ENCODE measurements around the gene TRAF1. TPM values are rescaled to one million over a fixed set of nuclear protein-coding genes. Genes with fewer than 3 reads are reported as not detected.
A peak's percentile ranks its signal among the peaks of the same experiment; 100 is the strongest.

TRAF1 gene
- total RNA-seq, 2 donors from 2014 or later, result 3.6 to 8.2 TPM

DNA sequence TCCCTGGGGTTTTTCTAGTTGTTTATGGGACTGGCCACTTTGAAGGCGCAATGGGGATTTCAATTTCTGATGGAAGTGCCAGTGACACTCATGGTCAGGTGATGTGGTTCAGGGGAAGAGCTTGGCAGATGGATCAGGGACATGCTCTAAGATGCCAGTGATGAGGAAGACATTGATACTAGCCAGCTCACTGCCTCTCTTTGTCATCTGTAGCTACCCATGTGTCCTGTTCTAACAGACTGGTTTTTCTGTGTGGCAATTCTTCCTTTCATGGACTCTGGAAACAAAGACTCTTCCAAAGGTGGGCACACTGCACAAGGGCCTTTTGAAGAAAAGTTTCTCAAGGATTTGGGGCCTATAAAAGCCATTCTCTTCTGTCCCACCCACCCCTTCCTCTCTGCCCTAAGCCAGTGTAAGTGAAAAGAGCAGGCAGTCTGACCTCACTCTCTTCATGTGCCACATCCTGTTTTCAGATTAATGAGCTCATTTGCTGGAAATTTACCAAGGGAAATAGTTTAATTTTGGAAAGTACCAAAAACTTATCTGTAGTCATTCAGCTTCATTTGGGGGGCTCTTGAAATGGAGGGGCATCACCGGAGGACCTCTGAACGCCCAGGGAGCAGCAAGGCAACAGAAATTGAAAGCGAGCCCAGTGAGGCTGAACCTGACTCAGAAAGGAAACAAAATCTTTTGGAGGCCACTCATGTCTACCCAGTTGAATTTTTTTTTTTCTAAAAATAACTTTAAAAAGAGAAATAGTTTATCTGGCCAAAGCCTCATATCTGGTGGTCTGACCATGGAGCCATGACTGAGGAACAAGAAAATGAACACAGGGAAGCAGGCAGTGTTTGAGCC, 4.9 kb upstream of the TRAF1 start:
- Mint-ChIP-seq H3K4me3 (no peak overlapping the region), H3K9me3 (no peaks in the 10 kb centered on the region), H3K4me1 (peaks cover 6% of the 10 kb centered on the region), H3K27ac (no peak overlapping the region), H3K27me3 (ENCODE audit: insufficient read depth) (peaks cover 26% of the 10 kb centered on the region), H3K36me3 (ENCODE audit: low read depth) (no peaks in the 10 kb centered on the region)
- H3K27me3 ChIP-seq (ENCODE audit: control insufficient read depth, insufficient read depth, low read length, poor library complexity, severe bottlenecking), result peaks cover 12% of the 10 kb centered on the region
- DNase-seq, result peak; percentile 26
- WGBS, 2 experiments (ENCODE audit: insufficient coverage in 1 of 2, insufficient read length in 1 of 2), result 93 to 96% methylated on average over 2 to 4 of the region's 4 CpGs
- H3K4me1 ChIP-seq (ENCODE audit: control insufficient read depth, insufficient read depth, low read length), result no peaks in the 10 kb centered on the region
- no peak overlapping the region for H3K4me3 ChIP-seq (ENCODE audit: low read length)
- no peaks in the 10 kb centered on the region for H3K36me3 ChIP-seq (ENCODE audit: control insufficient read depth, insufficient read depth, low read length)
- H3K9me3 ChIP-seq (ENCODE audit: control insufficient read depth, low read length), result no peaks in the 10 kb centered on the region
- no peak overlapping the region for H3K27ac ChIP-seq (ENCODE audit: low read depth, low read length)
- TF ChIP-seq, protein P1, sequence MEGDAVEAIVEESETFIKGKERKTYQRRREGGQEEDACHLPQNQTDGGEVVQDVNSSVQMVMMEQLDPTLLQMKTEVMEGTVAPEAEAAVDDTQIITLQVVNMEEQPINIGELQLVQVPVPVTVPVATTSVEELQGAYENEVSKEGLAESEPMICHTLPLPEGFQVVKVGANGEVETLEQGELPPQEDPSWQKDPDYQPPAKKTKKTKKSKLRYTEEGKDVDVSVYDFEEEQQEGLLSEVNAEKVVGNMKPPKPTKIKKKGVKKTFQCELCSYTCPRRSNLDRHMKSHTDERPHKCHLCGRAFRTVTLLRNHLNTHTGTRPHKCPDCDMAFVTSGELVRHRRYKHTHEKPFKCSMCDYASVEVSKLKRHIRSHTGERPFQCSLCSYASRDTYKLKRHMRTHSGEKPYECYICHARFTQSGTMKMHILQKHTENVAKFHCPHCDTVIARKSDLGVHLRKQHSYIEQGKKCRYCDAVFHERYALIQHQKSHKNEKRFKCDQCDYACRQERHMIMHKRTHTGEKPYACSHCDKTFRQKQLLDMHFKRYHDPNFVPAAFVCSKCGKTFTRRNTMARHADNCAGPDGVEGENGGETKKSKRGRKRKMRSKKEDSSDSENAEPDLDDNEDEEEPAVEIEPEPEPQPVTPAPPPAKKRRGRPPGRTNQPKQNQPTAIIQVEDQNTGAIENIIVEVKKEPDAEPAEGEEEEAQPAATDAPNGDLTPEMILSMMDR (conservative IDR thresholded peaks at IDR 0.05), result no peak
- H3K9ac ChIP-seq (ENCODE audit: extremely low read depth, low read length, poor library complexity, severe bottlenecking), result no peak overlapping the region

DNA sequence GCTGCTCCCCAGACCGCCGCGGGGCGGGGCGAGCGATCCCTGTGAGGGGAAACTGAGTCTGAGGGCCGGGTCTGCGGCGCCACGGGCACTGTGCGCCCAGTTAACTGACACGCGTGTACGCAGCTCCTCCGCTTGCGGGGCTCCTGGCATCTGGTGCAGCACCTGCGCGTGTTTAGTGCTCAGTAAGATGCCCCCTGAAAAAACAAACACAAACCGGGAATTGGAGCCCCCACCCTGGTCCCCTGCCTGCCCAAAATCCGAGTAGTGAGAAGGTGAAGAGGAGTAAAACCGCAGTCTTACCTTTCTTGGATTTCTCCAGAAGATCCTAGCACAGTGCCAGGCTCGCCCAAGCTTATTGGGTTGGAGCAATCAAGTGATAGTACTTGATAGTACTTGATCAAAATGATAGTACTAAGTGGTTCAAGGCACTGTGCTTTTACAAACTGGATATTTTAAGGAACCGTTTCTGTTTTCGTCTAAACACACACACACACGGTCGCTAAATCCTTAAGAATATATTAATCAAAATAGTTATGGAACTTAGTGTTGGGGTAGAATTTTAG, 2.7 kb upstream of the TRAF1 start:
- Histone ChIP-seq H3K4me3 (ENCODE audit: low read length) (peak overlapping the region; percentile 64), H3K4me1 (ENCODE audit: control insufficient read depth, insufficient read depth, low read length) (peaks cover 18% of the 10 kb centered on the region), H3K9ac (ENCODE audit: extremely low read depth, low read length, poor library complexity, severe bottlenecking) (no peak overlapping the region), H3K9me3 (ENCODE audit: control insufficient read depth, low read length) (no peaks in the 10 kb centered on the region), H3K36me3 (ENCODE audit: control insufficient read depth, insufficient read depth, low read length) (no peaks in the 10 kb centered on the region), H3K27ac (ENCODE audit: low read depth, low read length) (no peak overlapping the region), H3K27me3 (ENCODE audit: control insufficient read depth, insufficient read depth, low read length, poor library complexity, severe bottlenecking) (peaks cover 12% of the 10 kb centered on the region)
- Mint-ChIP-seq H3K27me3 (ENCODE audit: insufficient read depth) (peaks cover 26% of the 10 kb centered on the region), H3K4me3 (peak overlapping the region; percentile 60), H3K9me3 (no peaks in the 10 kb centered on the region), H3K27ac (no peak overlapping the region), H3K36me3 (ENCODE audit: low read depth) (no peaks in the 10 kb centered on the region), H3K4me1 (peaks cover 25% of the 10 kb centered on the region)
- DNase-seq, result no peak
- 32 to 46% methylated on average over 21 to 26 of the region's 26 CpGs for WGBS, 2 experiments (ENCODE audit: insufficient coverage in 1 of 2, insufficient read length in 1 of 2)
- TF ChIP-seq, protein P1 (conservative IDR thresholded peaks at IDR 0.05), result no peak

DNA sequence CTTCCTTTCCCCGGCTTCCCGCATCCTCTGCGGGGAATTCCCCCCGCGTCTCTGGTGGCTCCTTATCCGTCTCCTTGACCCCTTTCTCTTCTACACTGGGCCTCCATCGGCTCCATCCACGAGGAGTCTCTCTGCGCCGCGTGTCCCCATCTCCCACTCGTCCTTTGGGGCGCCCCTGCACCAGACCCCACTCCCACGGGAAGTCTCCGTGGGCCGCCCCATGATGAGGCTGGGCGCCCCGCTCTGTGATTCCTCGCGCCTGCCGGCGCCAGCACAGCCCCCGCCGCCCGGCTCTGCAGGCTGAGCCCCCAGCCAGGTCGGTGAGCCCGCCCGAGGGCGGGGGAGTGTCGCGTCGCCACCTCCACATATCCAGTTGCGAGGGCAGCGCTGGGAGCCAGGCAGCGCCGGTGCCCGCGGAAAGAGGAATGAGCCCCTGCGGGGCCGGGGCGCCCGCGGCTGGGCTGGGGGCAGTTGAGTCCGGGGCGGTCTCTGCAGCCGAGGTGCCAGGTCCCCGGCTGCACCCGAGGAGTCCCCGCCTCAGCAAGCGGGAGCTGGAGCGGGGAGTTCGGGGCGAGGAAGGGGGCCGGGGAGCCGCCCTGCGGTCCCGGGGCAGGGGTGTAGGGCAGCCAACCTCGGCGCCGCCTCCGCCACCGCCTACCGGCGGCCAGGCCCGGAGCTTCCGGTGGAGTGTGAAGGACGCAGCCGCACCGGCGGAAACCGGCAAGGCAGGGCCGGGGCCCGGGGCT, 2.1 kb upstream of the TRAF1 start:
- peak; percentile 89 for DNase-seq
- Mint-ChIP-seq H3K4me1 (peaks cover 25% of the 10 kb centered on the region), H3K4me3 (peak overlapping the region; percentile 60), H3K36me3 (ENCODE audit: low read depth) (no peaks in the 10 kb centered on the region), H3K27ac (no peak overlapping the region), H3K9me3 (no peaks in the 10 kb centered on the region), H3K27me3 (ENCODE audit: insufficient read depth) (peaks cover 22% of the 10 kb centered on the region)
- Histone ChIP-seq H3K4me3 (ENCODE audit: low read length) (peak overlapping the region; percentile 64), H3K4me1 (ENCODE audit: control insufficient read depth, insufficient read depth, low read length) (peaks cover 18% of the 10 kb centered on the region), H3K9me3 (ENCODE audit: control insufficient read depth, low read length) (no peaks in the 10 kb centered on the region), H3K27ac (ENCODE audit: low read depth, low read length) (no peak overlapping the region), H3K36me3 (ENCODE audit: control insufficient read depth, insufficient read depth, low read length) (no peaks in the 10 kb centered on the region), H3K27me3 (ENCODE audit: control insufficient read depth, insufficient read depth, low read length, poor library complexity, severe bottlenecking) (peaks cover 12% of the 10 kb centered on the region), H3K9ac (ENCODE audit: extremely low read depth, low read length, poor library complexity, severe bottlenecking) (no peak overlapping the region)
- TF ChIP-seq, protein P1 (conservative IDR thresholded peaks at IDR 0.05), result peak; percentile 48
- 4 to 9% methylated on average over 5 to 73 of the region's 73 CpGs for WGBS, 2 experiments (ENCODE audit: insufficient coverage in 1 of 2, insufficient read length in 1 of 2)

All from endodermal cell (in vitro differentiated cells).